Activated CD4-positive, alpha-beta T cell treated with anti-CD3 and anti-CD28 coated beads, Interleukin-2, amount 50 U/mL, for 4 hours (primary cell): Measurements from ENCODE around the gene SULT1C3.
"Not testable (repeated sequence)": the region's sequence is repeated elsewhere in the genome, so short reads cannot be mapped to it uniquely, and the experiment has no call there.

Experiments used
- DNase-seq, 2 experiments: peaks; one replicate each; pipeline ENCODE4 v3.0.0-alpha.2; 2020

The SULT1C3 gene

GRCh38 chr2:108253106-108253505, 13.3 kb downstream of the SULT1C3 start:
- DNase-seq = no peak

GRCh38 chr2:108257757-108258331, 18.1 kb downstream of the SULT1C3 start:
- DNase-seq = no peak

GRCh38 chr2:108260773-108261172, 21.0 kb downstream of the SULT1C3 start:
- DNase-seq = no peak

GRCh38 chr2:108262036-108262435, 22.3 kb downstream of the SULT1C3 start:
- DNase-seq = no peak

- DNase-seq = no peak
Observed at GRCh38 chr2:108263401-108263800, 23.6 kb downstream of the SULT1C3 start.

GRCh38 chr2:108266218-108266617, 26.4 kb downstream of the SULT1C3 start:
- DNase-seq = no peak

GRCh38 chr2:108267101-108267500, 27.3 kb downstream of the SULT1C3 start:
- DNase-seq = no peak

GRCh38 chr2:108268001-108268400, 28.2 kb downstream of the SULT1C3 start:
- DNase-seq = no peak

- no peak for DNase-seq
Observed at GRCh38 chr2:108270346-108270745, 30.6 kb downstream of the SULT1C3 start.

GRCh38 chr2:108270768-108271506, 31.2 kb downstream of the SULT1C3 start:
- DNase-seq = no peak

GRCh38 chr2:108271691-108272253, 32.0 kb downstream of the SULT1C3 start:
- no peak for DNase-seq

- no peak for DNase-seq
Observed at GRCh38 chr2:108278631-108279030, 38.9 kb downstream of the SULT1C3 start.

GRCh38 chr2:108279468-108279867, 39.7 kb downstream of the SULT1C3 start:
- no peak for DNase-seq

GRCh38 chr2:108280466-108280865, 40.7 kb downstream of the SULT1C3 start:
- DNase-seq = no peak

GRCh38 chr2:108284566-108284965, 44.8 kb downstream of the SULT1C3 start:
- DNase-seq = not testable (repeated sequence)

- DNase-seq = no peak
Observed at GRCh38 chr2:108285616-108286015, 45.8 kb downstream of the SULT1C3 start.

- no peak for DNase-seq
Observed at GRCh38 chr2:108287169-108287568, 47.4 kb downstream of the SULT1C3 start.

- DNase-seq = no peak
Observed at GRCh38 chr2:108288534-108289106, 48.9 kb downstream of the SULT1C3 start, which contains the start of gene SULT1C2. Gene SULT1C2, plus strand, starts transcription at chr2:108288895. Its CDS starts 4,773 bp downstream, at chr2:108293668.

- no peak for DNase-seq
Observed at GRCh38 chr2:108293850-108294249, 54.1 kb downstream of the SULT1C3 start.

GRCh38 chr2:108297436-108298141, 57.8 kb downstream of the SULT1C3 start:
- no peak for DNase-seq

GRCh38 chr2:108301558-108301957, 61.8 kb downstream of the SULT1C3 start:
- no peak for DNase-seq

GRCh38 chr2:108304975-108305374, 65.2 kb downstream of the SULT1C3 start:
- no peak for DNase-seq

- no peak for DNase-seq
Observed at GRCh38 chr2:108305901-108306300, 66.1 kb downstream of the SULT1C3 start.
